ENCODE measurements around the gene SOX2. TPM values are rescaled to one million over a fixed set of nuclear protein-coding genes. Genes with fewer than 3 reads are reported as not detected.

SOX2 gene
- total RNA-seq, 3 donors from 2014 or later: under 0.01 to 0.16 TPM; not detected in 1

DNA sequence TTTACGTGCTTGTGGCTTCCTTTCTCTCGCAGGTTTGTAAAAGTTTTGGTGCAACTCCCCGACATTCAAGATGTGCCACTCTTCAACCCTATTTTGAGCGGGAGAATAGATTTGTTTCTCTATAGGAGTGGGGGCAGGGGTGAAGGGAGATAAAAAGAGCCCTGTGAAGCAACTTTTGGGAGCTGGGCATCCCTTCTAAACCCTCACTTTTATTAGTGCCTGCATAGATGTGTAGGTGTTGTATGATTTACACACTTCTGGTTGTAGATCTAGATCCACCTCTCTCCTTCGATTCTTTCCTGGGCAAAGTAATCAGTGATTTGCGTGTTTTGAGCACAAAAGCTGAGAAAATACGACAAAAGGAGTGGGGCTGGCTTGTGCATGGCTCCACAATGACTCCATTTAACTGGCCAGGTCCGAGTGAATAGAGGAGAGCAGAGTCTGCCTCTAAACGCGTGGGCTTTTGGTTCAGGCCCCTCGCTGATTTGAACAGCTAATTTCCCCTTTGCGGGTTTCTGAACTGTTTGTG lies 17.7 kb downstream of the SOX2 start:
- Histone ChIP-seq H3K27ac (no peak overlapping the region), H3K4me1 (no peaks in the 10 kb centered on the region), H3K4me3 (no peak overlapping the region), H3K27me3 (peaks cover 4 to 67% of the 10 kb centered on the region in 2 donors), H3K36me3 (no peaks in the 10 kb centered on the region), H3K9me3 (no peaks in the 10 kb centered on the region)
- TF ChIP-seq POLR2A (IDR thresholded peaks at IDR 0.05): no peak
- no peak for TF ChIP-seq POLR2AphosphoS5 (IDR thresholded peaks at IDR 0.05)
- TF ChIP-seq, protein P1, sequence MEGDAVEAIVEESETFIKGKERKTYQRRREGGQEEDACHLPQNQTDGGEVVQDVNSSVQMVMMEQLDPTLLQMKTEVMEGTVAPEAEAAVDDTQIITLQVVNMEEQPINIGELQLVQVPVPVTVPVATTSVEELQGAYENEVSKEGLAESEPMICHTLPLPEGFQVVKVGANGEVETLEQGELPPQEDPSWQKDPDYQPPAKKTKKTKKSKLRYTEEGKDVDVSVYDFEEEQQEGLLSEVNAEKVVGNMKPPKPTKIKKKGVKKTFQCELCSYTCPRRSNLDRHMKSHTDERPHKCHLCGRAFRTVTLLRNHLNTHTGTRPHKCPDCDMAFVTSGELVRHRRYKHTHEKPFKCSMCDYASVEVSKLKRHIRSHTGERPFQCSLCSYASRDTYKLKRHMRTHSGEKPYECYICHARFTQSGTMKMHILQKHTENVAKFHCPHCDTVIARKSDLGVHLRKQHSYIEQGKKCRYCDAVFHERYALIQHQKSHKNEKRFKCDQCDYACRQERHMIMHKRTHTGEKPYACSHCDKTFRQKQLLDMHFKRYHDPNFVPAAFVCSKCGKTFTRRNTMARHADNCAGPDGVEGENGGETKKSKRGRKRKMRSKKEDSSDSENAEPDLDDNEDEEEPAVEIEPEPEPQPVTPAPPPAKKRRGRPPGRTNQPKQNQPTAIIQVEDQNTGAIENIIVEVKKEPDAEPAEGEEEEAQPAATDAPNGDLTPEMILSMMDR (IDR thresholded peaks at IDR 0.05): no peak
- no peak for DNase-seq (ENCODE audit: low spot score in 2 of 2)
- intact Hi-C loops (cut with DNase I; ENCODE audit: low total_unique reads): no loop called here

DNA sequence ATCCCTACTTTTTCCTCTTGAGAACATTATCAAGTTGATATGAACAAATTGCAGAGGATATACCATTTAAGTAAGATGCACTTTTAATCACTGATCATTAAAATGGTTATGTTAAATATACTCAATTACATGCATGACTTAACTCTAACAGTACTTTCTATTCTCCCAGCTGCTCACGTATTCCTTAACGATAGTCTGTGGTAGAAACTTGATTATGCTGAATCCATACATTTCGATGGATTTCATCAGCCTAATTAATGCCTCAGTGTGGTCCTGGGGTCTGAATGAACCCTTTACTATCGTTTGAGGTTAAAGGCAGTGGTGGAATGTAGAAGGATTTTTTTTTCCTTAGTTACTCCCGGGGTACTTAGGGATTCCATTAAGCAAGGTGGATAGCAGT lies 18.6 kb downstream of the SOX2 start:
- Histone ChIP-seq H3K4me1 (no peaks in the 10 kb centered on the region), H3K9me3 (no peaks in the 10 kb centered on the region), H3K27ac (no peak overlapping the region), H3K36me3 (no peaks in the 10 kb centered on the region), H3K4me3 (no peak overlapping the region), H3K27me3 (peaks cover 4 to 59% of the 10 kb centered on the region in 2 donors)
- DNase-seq (ENCODE audit: low spot score in 2 of 2): no peak
- intact Hi-C loops (cut with DNase I; ENCODE audit: low total_unique reads): no loop called here
- TF ChIP-seq POLR2A (IDR thresholded peaks at IDR 0.05) (no peak), POLR2AphosphoS5 (IDR thresholded peaks at IDR 0.05) (no peak)
- TF ChIP-seq, protein P1 (IDR thresholded peaks at IDR 0.05): no peak

DNA sequence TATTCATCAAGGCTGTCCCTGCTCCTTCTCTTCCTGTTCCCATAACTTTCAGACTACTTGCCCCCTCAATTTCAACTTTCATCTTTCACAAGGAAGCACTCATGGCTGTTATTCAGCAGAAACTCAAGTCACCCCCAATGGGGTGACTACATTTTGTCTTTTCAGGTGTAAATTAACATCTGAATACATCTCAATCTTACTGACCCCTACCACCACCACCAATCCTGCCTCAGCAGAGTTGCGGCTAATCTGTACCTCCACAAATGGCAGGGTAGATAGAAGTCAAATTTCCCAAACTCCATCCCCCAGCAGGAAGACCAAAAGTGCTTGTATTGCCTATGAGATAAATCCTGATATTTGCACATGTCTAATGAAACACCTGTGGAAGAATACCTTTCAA lies 19.2 kb downstream of the SOX2 start:
- Histone ChIP-seq H3K36me3 (no peaks in the 10 kb centered on the region), H3K9me3 (no peaks in the 10 kb centered on the region), H3K4me1 (no peaks in the 10 kb centered on the region), H3K27me3 (peaks cover 2 to 53% of the 10 kb centered on the region in 2 donors), H3K27ac (no peak overlapping the region), H3K4me3 (no peak overlapping the region)
- intact Hi-C loops (cut with DNase I; ENCODE audit: low total_unique reads): no loop called here
- no peak for DNase-seq (ENCODE audit: low spot score in 2 of 2)
- TF ChIP-seq POLR2A (IDR thresholded peaks at IDR 0.05) (no peak), POLR2AphosphoS5 (IDR thresholded peaks at IDR 0.05) (no peak)
- TF ChIP-seq, protein P1 (IDR thresholded peaks at IDR 0.05): no peak

DNA sequence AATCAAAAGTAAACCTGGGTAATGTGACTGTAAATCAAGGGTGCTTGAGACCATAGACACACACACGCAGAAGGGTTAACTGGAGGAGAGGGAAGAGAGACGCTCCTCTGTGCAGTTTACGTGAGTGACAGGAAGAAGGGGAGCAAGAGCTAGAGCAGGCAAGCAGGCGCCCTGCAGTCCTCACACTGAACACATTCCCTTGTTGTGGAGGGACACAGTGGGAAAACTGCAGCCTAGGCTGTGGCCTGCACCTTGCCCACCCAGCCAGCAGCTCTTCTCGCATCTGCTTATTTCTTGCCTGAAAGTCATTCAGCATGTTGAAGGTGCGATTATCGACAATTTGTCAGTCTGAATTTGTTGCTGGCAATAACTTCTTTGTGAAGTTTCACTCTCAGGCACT lies 24.2 kb downstream of the SOX2 start:
- no peak for TF ChIP-seq POLR2A (IDR thresholded peaks at IDR 0.05)
- no peak for TF ChIP-seq POLR2AphosphoS5 (IDR thresholded peaks at IDR 0.05)
- TF ChIP-seq, protein P1 (IDR thresholded peaks at IDR 0.05): no peak
- Histone ChIP-seq H3K27ac (no peak overlapping the region), H3K4me1 (no peaks in the 10 kb centered on the region), H3K4me3 (no peak overlapping the region), H3K27me3 (peaks cover 0 to 3% of the 10 kb centered on the region in 2 donors), H3K36me3 (no peaks in the 10 kb centered on the region), H3K9me3 (no peaks in the 10 kb centered on the region)
- intact Hi-C loops (cut with DNase I; ENCODE audit: low total_unique reads): no loop called here
- no peak for DNase-seq (ENCODE audit: low spot score in 2 of 2)

DNA sequence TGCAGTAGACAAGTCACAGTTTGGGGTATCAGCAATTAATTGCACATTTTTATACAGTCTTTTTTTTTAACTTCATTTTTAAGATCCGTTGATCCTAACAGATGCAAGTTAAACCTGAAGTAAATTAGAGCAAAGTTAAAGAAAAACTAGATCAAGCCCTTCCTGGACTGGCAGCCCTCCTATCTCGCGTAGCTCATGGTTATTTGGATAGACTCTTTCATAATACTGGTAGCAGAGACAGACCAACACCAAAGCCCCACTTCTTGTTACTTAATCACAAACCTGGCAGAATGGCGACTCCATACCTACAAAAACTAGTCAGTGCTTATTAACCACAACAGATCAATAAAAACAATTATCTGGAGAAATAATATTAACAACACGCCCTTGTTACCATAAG lies 26.8 kb downstream of the SOX2 start:
- Histone ChIP-seq H3K4me3 (no peak overlapping the region), H3K27me3 (no peaks in the 10 kb centered on the region), H3K27ac (no peak overlapping the region), H3K9me3 (no peaks in the 10 kb centered on the region), H3K36me3 (no peaks in the 10 kb centered on the region), H3K4me1 (no peaks in the 10 kb centered on the region)
- intact Hi-C loops (cut with DNase I; ENCODE audit: low total_unique reads): no loop called here
- TF ChIP-seq, protein P1 (IDR thresholded peaks at IDR 0.05): no peak
- TF ChIP-seq POLR2AphosphoS5 (IDR thresholded peaks at IDR 0.05): no peak
- no peak for TF ChIP-seq POLR2A (IDR thresholded peaks at IDR 0.05)
- DNase-seq (ENCODE audit: low spot score in 2 of 2): no peak
